Anterior cingulate cortex (tissue), 58 donors: Measurements from ENCODE around the gene ARAP3.

Experiments used
- DNase-seq, 58 donors: peaks; one replicate each; lab custom pipeline; 2025; lab: John Stamatoyannopoulos, UW

ARAP3 gene

GRCh38 chr5:141674747-141675146 lies 7.3 kb downstream of the ARAP3 start:
- no peak for DNase-seq

- DNase-seq: peak in 15 of 58 donors; percentile 5 to 48 (median 19)
Observed at GRCh38 chr5:141672841-141673813, 8.9 kb downstream of the ARAP3 start.

GRCh38 chr5:141672071-141672840 lies 9.8 kb downstream of the ARAP3 start:
- DNase-seq: no peak

GRCh38 chr5:141669520-141669919 lies 12.5 kb downstream of the ARAP3 start:
- DNase-seq: peak in 4 of 58 donors; percentile 7 to 16 (median 12)

- peak in 1 of 58 donors; percentile 30 for DNase-seq
Observed at GRCh38 chr5:141668601-141669265, 13.3 kb downstream of the ARAP3 start.

- no peak for DNase-seq
Observed at GRCh38 chr5:141665995-141666940, 15.8 kb downstream of the ARAP3 start.

GRCh38 chr5:141664733-141665461 lies 17.1 kb downstream of the ARAP3 start:
- DNase-seq: peak in 51 of 58 donors; percentile 15 to 80 (median 47)

- no peak for DNase-seq
Observed at GRCh38 chr5:141663506-141663905, 18.5 kb downstream of the ARAP3 start.

- DNase-seq: no peak
Observed at GRCh38 chr5:141662028-141662427, 20.0 kb downstream of the ARAP3 start.

GRCh38 chr5:141657937-141658545 lies 24.0 kb downstream of the ARAP3 start:
- DNase-seq: no peak

GRCh38 chr5:141657404-141657803 lies 24.6 kb downstream of the ARAP3 start:
- no peak for DNase-seq

GRCh38 chr5:141656396-141656795 lies 25.6 kb downstream of the ARAP3 start:
- DNase-seq: no peak

GRCh38 chr5:141655020-141655419 lies 27.0 kb downstream of the ARAP3 start:
- no peak for DNase-seq

GRCh38 chr5:141654298-141654697 lies 27.7 kb downstream of the ARAP3 start:
- no peak for DNase-seq

- no peak for DNase-seq
Observed at GRCh38 chr5:141651728-141652105, 30.3 kb downstream of the ARAP3 start.

- peak in 56 of 58 donors; percentile 16 to 86 (median 70) for DNase-seq
Observed at GRCh38 chr5:141650851-141651727, 30.9 kb downstream of the ARAP3 start, which contains the start of gene FCHSD1. FCHSD1 (minus strand) TSS chr5:141651418; CDS start chr5:141651368, 50 bp downstream.

- DNase-seq: no peak
Observed at GRCh38 chr5:141649972-141650371, 32.1 kb downstream of the ARAP3 start.
